BLaER1 (cell line): ENCODE measurements around the gene CTNND2.

Source experiments
- H3K27ac ChIP-seq: shearing (Covaris generic); formaldehyde crosslinking; 2 replicates; pipeline ENCODE4 v1.8.1; 2022
- H3K27me3 ChIP-seq: shearing (Covaris generic); formaldehyde crosslinking; 2 replicates; pipeline ENCODE4 v1.8.1; 2022
- H3K36me3 ChIP-seq: shearing (Covaris generic); formaldehyde crosslinking; 2 replicates; pipeline ENCODE4 v1.8.1; 2022
- H3K4me1 ChIP-seq: shearing (Covaris generic); formaldehyde crosslinking; 2 replicates; pipeline ENCODE4 v1.8.1; 2022
- H3K4me2 ChIP-seq: shearing (Covaris generic); formaldehyde crosslinking; 2 replicates; pipeline ENCODE4 v1.8.1; 2022
- H3K4me3 ChIP-seq: shearing (Covaris generic); formaldehyde crosslinking; 2 replicates; pipeline ENCODE4 v1.8.1; 2022
- H3K9ac ChIP-seq: shearing (Covaris generic); formaldehyde crosslinking; 2 replicates; pipeline ENCODE4 v1.8.1; 2022
- H3K9me3 ChIP-seq: shearing (Covaris generic); formaldehyde crosslinking; 2 replicates; pipeline ENCODE4 v1.8.1; 2022
- H4K20me1 ChIP-seq: shearing (Covaris generic); formaldehyde crosslinking; 2 replicates; pipeline ENCODE4 v1.8.1; 2022
- Cebpa-rat ChIP-seq: shearing (Covaris generic); IDR thresholded peaks from 2 replicates; pipeline ENCODE4 v1.8.1; 2022

Gene CTNND2

DNA sequence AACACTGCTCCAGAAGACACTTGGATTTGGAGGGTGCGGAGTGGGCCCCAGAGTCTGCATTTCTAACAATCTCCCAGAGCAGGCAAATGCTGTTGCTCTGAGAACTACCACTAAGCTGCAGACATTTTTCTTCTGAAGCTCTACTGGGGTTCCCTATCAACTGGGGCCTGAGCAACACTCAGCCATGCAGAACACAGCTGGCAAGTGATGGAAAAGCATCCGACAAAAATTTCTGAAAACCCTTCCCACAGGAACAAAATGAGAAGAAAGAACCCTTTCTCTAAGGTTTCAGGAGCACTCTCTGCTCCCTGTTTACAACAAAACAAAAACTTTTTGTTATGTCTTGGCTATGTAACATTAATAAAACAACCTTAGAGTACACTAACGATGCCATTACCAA lies 516.9 kb downstream of the CTNND2 start:
- Histone ChIP-seq H3K4me2 (no peak overlapping the region), H3K36me3 (no peaks in the 10 kb centered on the region), H3K27me3 (no peaks in the 10 kb centered on the region), H3K4me3 (no peak overlapping the region), H3K27ac (no peak overlapping the region), H3K9ac (no peak overlapping the region), H3K4me1 (no peaks in the 10 kb centered on the region), H4K20me1 (no peaks in the 10 kb centered on the region), H3K9me3 (peaks cover 7% of the 10 kb centered on the region)
- no peak for TF ChIP-seq Cebpa-rat

DNA sequence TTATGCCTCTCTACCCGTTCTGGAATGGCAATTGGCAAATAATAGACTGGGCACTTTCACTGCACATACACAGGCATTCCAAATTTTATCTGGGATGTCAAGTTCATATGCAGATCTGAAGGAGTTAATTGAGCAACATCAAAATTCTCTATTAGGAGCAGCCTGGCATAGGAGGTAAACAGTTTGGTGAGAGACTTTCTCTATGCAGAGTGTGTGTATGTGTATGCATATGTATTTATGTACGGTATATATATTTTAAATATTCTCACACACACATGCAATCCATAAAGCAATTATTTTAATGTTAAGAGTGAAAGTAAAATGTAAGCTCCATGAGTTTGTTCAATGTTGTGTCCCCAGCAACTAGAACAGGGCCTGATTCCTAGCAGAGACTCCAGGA lies 517.8 kb downstream of the CTNND2 start:
- Histone ChIP-seq H3K36me3 (no peaks in the 10 kb centered on the region), H3K4me3 (no peak overlapping the region), H3K9ac (no peak overlapping the region), H4K20me1 (no peaks in the 10 kb centered on the region), H3K9me3 (peaks cover 7% of the 10 kb centered on the region), H3K4me1 (no peaks in the 10 kb centered on the region), H3K27ac (no peak overlapping the region), H3K4me2 (no peak overlapping the region), H3K27me3 (no peaks in the 10 kb centered on the region)
- TF ChIP-seq Cebpa-rat, result no peak

DNA sequence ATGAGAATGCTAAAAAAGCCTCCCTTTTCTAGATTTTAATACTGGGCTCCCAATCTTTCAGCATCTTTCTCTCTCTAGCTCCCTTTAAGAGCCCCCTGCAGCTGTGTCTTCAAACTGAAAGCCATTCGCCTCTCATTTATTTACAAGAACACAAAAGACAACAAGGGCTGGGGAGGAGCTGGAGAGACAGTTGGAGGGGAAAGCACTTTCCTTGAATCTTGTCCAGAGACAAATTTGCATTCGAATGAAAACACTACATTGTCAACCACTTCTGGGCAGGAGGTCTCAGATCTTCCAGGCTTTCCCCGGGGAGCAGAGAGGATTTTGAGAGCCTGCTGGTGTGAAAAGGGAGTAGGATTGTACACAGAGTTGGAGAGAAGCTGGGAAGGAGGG lies 518.3 kb downstream of the CTNND2 start:
- H3K27me3 ChIP-seq, result no peaks in the 10 kb centered on the region
- H3K36me3 ChIP-seq, result no peaks in the 10 kb centered on the region
- no peaks in the 10 kb centered on the region for H4K20me1 ChIP-seq
- TF ChIP-seq Cebpa-rat, result no peak
- no peak overlapping the region for H3K4me2 ChIP-seq
- peaks cover 7% of the 10 kb centered on the region for H3K9me3 ChIP-seq
- no peaks in the 10 kb centered on the region for H3K4me1 ChIP-seq
- H3K4me3 ChIP-seq, result no peak overlapping the region
- H3K27ac ChIP-seq, result no peak overlapping the region
- H3K9ac ChIP-seq, result no peak overlapping the region

DNA sequence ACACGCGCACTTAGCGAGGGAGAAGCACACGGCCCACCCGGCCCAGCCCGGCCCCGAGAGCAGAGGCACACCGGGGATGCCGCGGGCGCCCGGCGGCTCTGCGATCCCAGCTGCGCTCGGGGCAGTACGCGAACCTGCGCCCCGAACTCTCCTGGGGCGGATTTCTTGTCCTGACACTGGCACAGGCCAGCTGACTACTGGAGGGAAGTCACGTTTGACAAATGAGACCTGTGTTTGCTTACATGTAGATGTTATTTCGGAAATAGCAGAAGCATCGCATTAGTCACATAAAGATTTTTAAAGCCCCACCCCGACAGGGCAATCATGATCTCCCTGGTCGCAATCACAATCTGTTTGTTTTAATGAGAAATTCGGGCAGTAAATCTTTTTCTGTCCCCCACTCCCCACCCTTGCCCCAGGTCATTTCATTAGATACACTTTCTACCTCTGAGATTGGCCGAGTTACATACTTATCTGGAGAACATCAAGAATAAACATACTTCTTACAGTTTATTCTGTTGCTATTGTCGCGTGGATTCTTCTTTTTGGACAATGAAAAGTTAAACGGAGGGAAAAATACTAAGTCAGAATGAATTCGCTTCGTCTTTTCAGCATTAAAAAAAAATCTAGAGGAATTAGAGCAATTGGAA lies 518.9 kb downstream of the CTNND2 start:
- H3K27ac ChIP-seq, result no peak overlapping the region
- H3K4me2 ChIP-seq, result no peak overlapping the region
- H4K20me1 ChIP-seq, result no peaks in the 10 kb centered on the region
- peaks cover 7% of the 10 kb centered on the region for H3K9me3 ChIP-seq
- no peak overlapping the region for H3K4me3 ChIP-seq
- no peaks in the 10 kb centered on the region for H3K27me3 ChIP-seq
- no peak overlapping the region for H3K9ac ChIP-seq
- no peaks in the 10 kb centered on the region for H3K36me3 ChIP-seq
- TF ChIP-seq Cebpa-rat, result no peak
- H3K4me1 ChIP-seq, result no peaks in the 10 kb centered on the region

DNA sequence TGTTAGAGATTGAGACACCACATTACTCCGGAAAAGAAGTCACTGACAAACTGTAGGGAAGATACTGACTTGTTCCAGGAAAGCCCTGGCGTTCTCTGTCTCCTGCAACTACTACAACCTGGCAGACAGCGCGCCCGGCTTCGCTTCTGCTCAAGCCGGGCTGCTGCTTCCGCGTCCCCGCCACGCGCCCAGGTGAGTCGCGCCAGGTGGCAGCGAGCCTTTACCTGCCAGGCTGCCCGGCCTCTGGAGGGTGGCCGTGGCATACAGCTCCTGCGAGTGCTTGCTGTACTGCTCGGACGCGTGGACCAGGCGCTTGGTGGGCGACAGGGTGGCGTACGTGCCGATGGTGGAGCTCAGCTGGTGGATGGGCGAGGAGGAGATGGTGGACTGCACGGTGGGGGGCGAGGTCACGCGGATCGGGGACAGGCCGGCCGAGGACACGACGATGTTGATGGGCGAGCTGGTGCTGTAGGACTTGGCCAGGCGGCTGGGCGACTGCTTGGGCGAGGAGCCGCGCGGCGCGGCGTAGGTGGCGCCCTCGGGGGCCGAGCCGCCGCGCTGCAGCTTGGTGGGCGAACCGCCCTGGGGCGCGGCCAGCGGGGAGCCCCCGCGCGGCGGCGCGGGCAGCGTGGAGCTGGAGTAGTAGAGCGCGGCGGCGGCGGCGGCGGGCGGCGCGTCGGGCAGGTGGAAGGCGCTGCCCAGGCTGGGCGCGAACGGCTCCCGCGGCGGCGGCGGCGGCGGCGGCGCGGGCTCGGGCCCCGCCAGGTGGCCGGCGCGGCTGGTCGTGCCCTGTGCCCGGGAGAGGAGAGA lies 519.6 kb downstream of the CTNND2 start:
- Histone ChIP-seq H3K27ac (no peak overlapping the region), H3K9ac (no peak overlapping the region), H4K20me1 (no peaks in the 10 kb centered on the region), H3K4me1 (no peaks in the 10 kb centered on the region), H3K36me3 (no peaks in the 10 kb centered on the region), H3K4me2 (no peak overlapping the region), H3K27me3 (no peaks in the 10 kb centered on the region), H3K4me3 (no peak overlapping the region), H3K9me3 (peaks cover 7% of the 10 kb centered on the region)
- TF ChIP-seq Cebpa-rat, result no peak

DNA sequence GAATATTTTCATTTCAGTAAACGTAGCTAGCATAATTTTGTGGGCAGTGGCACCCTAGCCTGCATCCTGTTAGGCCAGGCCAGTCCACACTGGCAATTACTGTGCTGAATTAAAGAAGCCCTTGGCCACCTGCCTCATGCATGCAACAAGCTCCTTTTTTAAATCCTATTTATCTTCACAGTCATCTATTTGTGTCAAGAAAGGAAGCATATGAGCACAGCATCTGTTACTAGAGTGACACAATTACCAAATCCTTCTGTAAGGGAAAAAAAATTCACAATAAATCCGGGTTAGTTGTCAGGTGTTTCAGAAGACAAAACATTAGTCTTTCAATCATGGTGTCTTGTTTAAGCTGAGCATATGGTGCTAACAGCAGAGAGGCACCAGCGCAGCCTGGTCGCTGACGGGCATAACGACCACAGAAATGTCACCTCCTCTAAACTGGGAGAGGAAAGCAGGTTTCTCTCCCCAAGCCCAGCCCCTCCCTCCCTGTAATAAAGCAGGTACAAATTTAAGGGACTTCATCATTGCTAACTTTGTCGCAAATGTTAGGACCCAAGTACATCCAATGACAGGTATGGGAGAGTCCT lies 520.6 kb downstream of the CTNND2 start:
- Histone ChIP-seq H3K36me3 (no peaks in the 10 kb centered on the region), H3K9ac (no peak overlapping the region), H3K4me1 (no peaks in the 10 kb centered on the region), H4K20me1 (no peaks in the 10 kb centered on the region), H3K4me3 (no peak overlapping the region), H3K9me3 (peaks cover 7% of the 10 kb centered on the region), H3K27ac (no peak overlapping the region), H3K27me3 (no peaks in the 10 kb centered on the region), H3K4me2 (no peak overlapping the region)
- no peak for TF ChIP-seq Cebpa-rat

DNA sequence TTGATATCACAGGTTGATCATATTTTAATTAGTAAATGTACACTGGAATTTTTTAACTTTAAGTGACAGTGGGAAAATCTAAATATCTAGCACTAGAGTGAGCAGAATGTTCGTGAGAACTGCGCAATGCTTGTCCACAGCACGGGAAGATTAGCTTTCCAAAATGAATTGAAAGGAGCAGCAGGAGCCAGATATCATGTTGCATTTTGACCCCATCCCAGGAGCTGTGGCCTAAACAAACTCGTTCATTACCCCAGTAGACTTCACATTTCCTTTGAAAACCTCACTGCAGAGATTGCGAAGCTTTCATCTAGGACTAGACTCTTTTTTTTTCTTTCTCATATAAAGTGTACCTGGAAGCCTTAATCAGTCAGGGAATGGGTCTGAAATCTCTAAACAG lies 525.8 kb downstream of the CTNND2 start:
- Histone ChIP-seq H3K36me3 (no peaks in the 10 kb centered on the region), H3K27ac (no peak overlapping the region), H3K4me2 (no peak overlapping the region), H4K20me1 (no peaks in the 10 kb centered on the region), H3K9me3 (no peaks in the 10 kb centered on the region), H3K27me3 (no peaks in the 10 kb centered on the region), H3K9ac (no peak overlapping the region), H3K4me3 (no peak overlapping the region), H3K4me1 (no peaks in the 10 kb centered on the region)
- no peak for TF ChIP-seq Cebpa-rat

DNA sequence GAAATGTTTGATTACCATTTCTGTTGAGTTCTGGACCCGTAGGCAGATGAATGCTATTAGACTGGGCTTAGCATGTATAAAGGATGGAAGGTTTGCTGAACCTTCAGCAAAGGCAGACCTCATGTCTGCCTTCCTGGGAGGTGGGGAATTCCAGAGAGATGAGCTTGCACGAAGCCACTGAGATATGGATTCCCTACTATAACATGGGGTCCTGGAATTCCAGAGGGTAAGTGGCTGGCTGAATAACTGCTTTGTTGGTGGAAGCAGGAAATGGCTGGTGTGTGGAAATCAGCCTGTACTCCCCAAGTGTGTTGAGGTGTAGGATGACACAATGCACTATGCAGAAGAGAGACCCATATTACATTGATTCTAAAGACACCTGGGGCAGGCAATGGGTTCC lies 526.4 kb downstream of the CTNND2 start:
- no peak for TF ChIP-seq Cebpa-rat
- H3K4me2 ChIP-seq, result no peak overlapping the region
- no peak overlapping the region for H3K9ac ChIP-seq
- no peaks in the 10 kb centered on the region for H3K27me3 ChIP-seq
- H3K27ac ChIP-seq, result no peak overlapping the region
- no peaks in the 10 kb centered on the region for H3K4me1 ChIP-seq
- H3K9me3 ChIP-seq, result no peaks in the 10 kb centered on the region
- H3K36me3 ChIP-seq, result no peaks in the 10 kb centered on the region
- no peak overlapping the region for H3K4me3 ChIP-seq
- H4K20me1 ChIP-seq, result no peaks in the 10 kb centered on the region

DNA sequence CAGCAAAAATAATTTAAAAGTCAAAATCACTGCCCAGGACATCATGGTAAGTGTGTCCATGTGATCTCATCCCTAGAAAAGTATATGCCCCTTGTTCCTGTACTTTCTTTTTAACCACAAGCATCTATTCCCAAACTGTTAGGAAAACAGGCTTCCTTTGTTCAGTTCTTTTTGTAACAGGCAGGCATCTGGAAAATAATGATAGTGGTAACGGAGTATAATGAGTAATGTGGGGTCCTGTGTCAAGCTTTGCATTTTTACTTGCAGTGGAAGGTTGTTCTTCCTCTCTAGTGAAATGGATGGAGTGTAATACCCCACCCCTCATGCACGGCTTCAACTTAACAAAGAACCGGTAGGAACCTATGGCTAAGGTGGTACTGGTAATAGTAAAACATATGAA lies 532.1 kb downstream of the CTNND2 start:
- H3K4me3 ChIP-seq, result no peak overlapping the region
- no peak for TF ChIP-seq Cebpa-rat

DNA sequence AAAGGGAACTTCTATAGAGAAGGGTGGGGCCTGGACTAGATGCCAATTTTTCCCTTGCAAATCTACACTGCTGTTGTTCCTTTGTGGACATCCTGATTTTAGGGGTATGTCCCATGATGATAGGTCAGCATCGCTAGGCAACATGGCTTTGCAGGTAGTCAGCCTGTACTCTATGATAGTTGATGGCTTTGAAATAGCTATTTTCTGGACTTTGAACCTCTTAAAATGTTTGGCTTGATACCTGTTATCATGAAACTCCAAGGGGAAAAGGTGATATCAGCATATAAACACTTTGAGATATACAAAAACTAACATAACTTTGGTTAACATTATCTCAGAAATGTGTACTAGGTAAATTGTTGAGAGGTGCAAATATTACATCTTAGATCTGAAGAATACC lies 533.2 kb downstream of the CTNND2 start:
- no peak overlapping the region for H3K27ac ChIP-seq
- H3K4me3 ChIP-seq, result no peak overlapping the region
- no peaks in the 10 kb centered on the region for H3K36me3 ChIP-seq
- no peaks in the 10 kb centered on the region for H4K20me1 ChIP-seq
- no peaks in the 10 kb centered on the region for H3K27me3 ChIP-seq
- 0 out of 2 replicates have a peak, but pooled peaks cover 5% of the 10 kb centered on the region for H3K4me1 ChIP-seq
- no peak overlapping the region for H3K4me2 ChIP-seq
- H3K9ac ChIP-seq, result no peak overlapping the region
- H3K9me3 ChIP-seq, result no peaks in the 10 kb centered on the region
- no peak for TF ChIP-seq Cebpa-rat

More for the DNA sequence above, 532.1 kb downstream of the CTNND2 start:
- H3K9ac ChIP-seq, result no peak overlapping the region
- no peak overlapping the region for H3K4me2 ChIP-seq
- H3K27me3 ChIP-seq, result no peaks in the 10 kb centered on the region
- no peaks in the 10 kb centered on the region for H3K9me3 ChIP-seq
- H3K36me3 ChIP-seq, result no peaks in the 10 kb centered on the region
- H3K4me1 ChIP-seq, result 0 out of 2 replicates have a peak, but pooled peaks cover 5% of the 10 kb centered on the region
- H4K20me1 ChIP-seq, result no peaks in the 10 kb centered on the region
- no peak overlapping the region for H3K27ac ChIP-seq
